Measurements from ENCODE around the gene ZFPM1. TPM values are rescaled to one million over a fixed set of nuclear protein-coding genes. Genes with fewer than 3 reads are reported as not detected.
"Not testable (repeated sequence)": the region's sequence is repeated elsewhere in the genome, so short reads cannot be mapped to it uniquely, and the experiment has no call there.

Gene ZFPM1
- total RNA-seq, 1 donor: 15.1 TPM

DNA sequence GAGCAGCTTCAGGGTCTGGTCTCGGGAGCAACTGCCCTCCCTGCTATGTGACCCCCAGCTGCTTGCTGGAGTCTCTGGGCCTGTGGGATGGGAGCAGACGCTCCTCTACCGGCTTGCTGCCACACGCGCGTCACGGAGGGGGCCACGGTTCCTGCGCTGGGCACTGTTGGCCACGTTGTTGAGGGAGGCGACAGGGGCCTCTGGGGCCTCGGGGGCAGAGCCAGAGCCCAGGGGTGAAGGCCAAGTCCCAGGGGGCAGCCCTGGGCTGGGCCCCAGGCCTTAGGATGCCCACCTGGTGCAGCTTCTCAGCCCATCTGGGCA, 56.6 kb downstream of the ZFPM1 start:
- DNase-seq (ENCODE audit: low read depth in 2 of 3, low spot score in 2 of 3): no peak

DNA sequence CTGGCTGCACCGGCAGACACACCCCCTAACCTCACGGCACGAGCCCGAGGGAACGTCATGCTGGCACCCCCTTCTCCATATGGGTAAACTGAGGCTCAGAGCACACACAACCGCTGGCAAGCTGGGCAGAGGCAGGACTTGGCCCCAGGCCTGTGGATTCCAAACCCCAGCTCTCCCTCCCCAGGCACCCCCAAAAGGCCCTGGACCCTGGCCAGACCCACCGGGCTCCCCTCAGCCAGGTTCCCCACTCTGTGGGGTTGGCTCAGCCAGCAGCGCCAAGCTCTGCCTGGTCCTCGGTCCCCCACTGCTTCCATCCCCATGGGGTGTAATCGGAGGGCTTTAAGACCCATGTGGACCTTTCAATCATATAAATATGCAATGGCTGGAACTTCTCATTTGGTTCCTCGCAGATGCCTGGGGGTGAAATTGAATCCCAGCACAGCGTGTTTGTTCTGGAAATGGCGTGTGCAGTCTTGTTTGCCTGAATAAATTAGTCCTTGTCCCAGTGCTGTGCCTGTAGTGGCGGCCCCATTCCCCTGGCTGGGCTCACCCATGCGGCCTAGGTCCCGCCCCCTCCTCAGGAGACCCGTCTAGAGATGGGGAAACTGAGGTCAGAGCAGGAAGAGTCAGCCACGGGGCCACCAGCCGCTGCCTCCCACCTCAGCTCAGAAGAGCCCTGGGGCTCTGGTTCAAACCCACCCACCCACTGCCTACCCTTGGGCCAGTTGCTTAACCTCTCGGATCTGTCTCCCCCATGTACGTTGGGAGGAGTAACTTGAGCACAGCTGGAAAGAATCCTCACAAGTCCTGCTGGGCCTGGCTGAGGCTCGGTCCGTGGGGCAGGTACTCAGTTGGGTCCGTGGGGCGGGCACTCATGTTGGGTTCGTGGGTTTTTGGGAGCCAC, 57.3 kb downstream of the ZFPM1 start:
- no peak for DNase-seq (ENCODE audit: low read depth in 2 of 3, low spot score in 2 of 3)

DNA sequence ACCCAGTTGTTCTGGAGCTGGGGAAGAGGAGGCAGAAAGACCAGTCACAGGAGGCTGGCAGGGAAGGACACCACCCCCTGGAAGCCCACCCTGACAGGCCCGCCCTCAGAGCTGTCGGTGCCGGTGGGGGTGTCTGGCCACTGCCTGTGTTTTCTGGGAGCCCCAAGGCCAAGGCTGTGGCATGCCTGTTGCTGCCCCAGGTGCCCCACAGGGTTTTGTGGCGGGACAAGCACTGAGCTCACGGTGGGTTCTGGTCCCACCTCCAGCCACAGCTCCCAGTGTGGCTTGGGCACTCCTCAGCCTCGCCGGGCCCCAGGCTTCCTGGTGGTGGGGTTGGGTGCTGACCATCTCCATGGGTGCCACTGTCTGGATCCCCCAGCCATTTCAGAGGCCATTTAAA, 58.0 kb downstream of the ZFPM1 start:
- DNase-seq (ENCODE audit: low read depth in 2 of 3, low spot score in 2 of 3): no peak

DNA sequence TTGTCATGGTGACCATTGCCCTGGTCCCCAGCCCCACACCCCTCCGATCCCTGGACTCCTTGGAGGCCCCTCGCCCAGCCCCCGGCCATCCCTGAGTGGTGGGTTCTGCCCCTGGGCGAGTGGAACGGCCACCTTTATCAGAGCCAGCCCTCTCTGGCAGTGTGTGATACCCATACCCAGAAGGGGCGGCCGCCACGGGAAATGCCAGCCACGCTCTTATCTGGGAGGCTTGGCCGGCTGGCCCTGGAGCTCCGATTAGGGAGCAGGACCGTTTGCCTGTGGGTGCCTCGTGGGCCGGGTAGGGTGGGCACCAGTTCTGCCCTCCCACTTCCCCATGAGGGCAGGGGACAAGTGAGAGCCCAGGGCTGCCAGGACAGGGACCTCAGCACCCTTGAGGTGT, 58.8 kb downstream of the ZFPM1 start:
- DNase-seq (ENCODE audit: low read depth in 2 of 3, low spot score in 2 of 3): peak in 1 of 3 donors; percentile 33

DNA sequence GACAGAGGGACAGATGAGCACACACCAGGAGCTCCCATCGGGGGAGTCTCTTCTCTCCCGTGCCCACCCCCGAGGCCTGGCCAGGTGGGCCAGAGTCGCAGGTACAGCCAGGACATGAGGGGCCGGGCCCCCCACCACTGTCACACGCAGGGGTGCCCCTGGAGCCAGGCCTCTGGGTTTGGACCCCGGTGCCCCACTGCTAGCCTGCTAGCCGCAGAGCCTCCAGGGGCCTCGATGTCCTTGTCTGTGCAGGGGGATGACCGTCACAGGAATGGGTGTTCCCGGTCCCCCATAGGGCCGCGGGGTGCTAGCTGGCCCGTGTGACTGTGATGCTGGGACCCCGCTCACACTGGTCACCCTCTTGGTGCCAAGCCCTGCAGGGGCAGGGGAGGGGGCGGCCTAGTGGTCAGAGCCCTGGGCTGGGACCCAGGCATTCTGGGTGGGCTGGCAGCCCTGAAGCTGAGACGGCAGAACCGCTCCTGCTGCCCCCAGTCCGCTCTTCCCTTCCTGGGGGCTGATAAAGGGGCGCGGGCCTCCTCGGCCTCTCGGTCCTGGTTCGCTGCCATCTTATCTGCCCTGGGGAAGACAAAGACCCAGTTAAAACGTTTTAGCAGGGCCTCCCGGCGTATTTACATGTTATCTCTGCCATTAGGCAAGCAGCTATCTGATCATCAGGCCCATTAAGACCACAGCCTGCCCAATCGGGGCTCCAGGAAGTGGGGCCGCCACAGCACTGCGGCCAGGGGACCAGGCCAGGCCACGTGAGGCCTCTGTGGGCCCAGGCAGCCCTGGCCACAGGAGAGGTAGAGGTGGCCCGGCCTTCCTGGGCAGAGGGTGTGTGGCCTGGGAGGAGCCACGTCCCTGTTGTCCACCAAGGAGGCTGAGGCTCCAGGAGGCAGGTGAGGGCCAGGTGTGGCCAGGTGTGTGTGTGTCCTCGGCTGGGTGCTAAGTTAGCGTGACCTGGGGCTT, 59.9 kb downstream of the ZFPM1 start:
- DNase-seq (ENCODE audit: low read depth in 2 of 3, low spot score in 2 of 3): no peak

DNA sequence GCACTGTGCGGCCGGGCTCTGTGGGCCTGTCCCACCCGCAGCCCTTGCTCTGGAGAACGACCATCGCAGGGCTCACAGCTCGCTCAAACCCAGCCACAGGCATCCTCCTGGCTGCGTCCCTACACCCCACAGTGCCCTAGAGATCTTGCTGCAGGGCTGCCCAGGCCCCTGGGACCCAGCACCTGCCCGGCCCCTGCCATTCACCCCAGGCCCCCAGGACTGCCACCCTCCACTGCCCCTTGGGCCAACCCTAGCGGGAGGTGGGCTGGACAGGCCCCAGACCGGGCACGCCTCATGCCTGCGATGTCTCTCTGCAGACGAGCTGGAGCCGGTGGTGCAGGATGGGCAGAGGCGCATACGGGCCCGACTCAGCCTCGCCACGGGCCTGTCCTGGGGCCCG, 61.0 kb downstream of the ZFPM1 start:
- no peak for DNase-seq (ENCODE audit: low read depth in 2 of 3, low spot score in 2 of 3)

DNA sequence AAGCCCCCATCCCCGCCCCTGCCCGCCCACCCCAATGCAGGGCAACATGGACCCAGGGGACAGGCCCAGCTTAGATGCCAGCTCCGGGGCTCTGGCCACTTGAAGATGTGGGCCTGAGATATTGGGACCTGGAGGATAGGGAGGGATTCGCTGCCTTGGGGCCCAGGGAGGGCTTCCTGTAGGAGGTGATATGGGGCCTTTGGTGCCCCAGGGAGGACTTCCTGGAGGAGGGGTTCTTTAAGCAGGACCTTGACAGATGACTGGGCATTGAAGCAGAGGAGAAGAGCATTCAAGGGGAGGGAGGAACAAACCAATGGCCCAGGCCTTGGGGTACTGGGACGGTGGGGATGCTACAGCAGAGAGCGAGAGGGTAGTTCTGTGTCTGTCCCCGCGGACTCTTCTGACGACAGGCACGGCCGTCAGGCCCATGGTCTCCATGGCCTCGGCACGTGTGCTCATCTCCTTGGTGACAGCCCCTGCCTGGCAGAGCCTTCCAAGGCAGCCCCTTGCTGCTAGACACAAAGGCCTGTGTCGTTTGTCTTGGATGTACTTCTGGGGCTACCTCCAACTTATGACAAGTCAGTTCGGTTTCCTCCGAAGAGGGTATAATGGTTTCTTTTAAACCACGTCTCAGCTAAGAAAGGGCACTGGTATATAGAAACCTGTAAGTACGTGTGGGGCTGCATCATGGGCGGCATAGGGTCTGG, 61.6 kb downstream of the ZFPM1 start:
- DNase-seq (ENCODE audit: low read depth in 2 of 3, low spot score in 2 of 3): no peak

DNA sequence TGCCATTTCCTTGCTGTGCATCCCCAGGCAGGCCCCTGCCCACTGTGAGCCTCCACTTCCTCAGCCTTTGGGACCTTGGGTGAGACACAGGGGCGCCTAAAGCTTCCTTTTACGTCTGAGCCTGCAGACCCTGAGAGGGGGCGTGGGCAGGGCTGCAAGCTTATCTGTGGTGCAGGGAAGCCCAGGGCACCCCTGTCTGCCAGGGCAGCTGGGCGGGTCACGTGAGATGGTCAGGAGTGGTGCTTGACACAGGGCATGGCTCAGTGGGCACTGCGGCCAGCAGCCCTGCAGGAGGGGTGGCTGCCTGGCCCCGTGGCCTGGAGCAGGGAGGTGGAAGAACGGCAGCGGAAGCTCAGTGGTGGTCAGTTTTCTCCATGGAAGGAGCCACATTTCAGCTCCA, 62.3 kb downstream of the ZFPM1 start:
- no peak for DNase-seq (ENCODE audit: low read depth in 2 of 3, low spot score in 2 of 3)

DNA sequence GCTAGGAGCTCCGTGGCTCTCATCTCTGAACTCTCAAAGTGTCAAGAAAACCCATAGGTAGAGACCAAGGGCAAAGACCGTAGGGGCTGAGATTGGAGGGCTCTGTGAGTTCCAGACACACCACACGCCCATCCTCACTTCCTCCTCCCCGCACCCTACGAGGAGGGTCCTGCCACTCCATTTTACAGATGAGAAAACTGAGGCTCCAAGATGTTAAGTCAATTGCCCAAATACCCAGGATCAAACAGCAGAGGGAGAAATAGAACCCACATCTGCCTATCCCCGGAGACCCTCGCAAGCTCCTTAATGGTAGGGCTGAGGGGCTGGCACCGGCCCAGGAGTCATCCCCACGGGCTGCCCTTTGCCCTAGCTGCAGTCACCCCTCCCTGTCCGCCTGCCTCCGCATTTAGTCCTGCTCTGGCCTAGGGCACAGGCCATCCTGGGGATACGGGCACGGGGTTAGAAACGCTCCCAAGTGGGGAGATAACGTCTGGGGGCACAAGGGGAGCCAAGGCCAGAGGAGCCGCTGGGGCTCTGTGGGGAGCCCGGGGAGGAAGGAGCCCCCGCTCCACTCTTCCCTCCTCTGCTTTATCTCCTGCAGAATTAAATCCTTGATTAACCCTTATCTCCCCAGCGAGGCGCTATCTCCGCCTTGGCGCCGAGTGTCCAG, 63.0 kb downstream of the ZFPM1 start:
- no peak for DNase-seq (ENCODE audit: low read depth in 2 of 3, low spot score in 2 of 3)

DNA sequence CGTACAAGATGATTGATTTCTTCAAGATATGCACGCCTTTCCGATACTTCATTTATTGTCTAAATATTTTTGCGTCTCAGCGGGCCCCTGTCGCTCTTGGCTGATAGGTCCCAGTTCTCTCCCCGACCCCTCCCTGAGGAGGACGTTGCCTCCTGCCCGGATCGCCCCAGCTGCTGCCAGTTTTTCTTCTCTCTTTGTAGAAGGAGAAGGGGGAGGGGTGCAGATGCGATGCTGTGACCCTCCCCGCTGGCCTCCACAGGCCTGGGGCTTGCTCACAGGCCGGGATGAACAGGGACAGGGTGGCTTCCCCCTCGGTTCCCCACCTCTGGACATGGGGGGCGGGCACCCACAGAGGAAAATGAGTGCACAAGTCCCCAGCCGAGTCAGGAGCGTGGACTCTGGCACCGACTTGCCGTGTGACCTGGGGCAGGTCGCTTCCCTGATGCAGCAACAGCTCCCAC, 63.6 kb downstream of the ZFPM1 start:
- no peak for DNase-seq (ENCODE audit: low read depth in 2 of 3, low spot score in 2 of 3)

DNA sequence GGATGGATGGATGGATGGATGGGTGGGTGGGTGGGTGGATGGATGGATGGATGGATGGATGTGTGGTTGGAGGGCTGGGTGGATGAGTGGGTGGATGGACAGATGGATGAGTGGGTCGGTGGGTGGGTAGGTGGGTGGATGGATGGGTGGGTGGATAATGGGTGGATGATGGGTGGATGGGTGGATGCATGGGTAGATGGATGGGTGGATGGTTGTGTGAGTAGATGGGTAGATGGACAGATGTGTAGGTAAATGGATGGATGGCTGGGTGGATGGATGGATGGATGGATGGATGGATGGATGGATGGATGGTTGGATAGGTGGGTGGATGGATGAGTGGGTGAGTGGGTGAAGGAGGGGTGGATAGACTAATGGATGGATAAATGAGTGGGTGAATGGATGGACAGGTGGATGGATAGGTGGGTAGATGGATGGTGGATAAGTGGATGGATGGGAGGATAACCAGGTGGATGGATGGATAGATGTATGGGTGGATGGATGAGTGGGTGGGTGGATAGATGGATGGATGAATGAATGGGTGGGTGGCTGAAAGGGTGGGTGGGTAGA, 64.2 kb downstream of the ZFPM1 start:
- not testable (repeated sequence) for DNase-seq (ENCODE audit: low read depth in 2 of 3, low spot score in 2 of 3)

DNA sequence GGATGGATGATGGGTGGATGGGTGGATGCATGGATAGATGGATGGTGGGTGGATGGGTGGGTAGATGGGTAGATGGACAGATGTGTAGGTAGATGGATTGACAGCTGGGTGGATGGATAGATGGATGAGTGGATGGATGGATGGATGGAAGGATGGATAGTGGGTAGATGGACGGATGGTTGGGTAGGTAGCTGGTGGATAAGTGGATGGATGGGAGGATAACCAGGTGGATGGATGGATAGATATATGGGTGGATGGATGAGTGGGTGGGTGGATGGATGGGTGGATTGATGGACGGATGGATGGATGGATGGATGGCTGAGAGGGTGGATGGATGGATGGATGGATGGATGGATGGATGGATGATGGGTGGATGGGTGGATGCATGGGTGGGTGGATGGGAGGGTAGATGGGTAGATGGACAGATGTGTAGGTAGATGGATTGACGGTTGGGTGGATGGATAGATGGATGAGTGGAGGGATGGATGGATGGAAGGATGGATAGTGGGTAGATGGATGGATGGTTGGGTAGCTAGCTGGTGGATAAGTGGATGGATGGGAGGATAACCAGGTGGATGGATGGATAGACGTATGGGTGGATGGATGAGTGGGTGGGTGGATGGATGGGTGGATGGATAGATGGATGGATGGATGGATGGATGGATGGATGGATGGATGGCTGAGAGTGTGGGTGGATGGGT, 65.5 kb downstream of the ZFPM1 start:
- DNase-seq (ENCODE audit: low read depth in 2 of 3, low spot score in 2 of 3): not testable (repeated sequence)

DNA sequence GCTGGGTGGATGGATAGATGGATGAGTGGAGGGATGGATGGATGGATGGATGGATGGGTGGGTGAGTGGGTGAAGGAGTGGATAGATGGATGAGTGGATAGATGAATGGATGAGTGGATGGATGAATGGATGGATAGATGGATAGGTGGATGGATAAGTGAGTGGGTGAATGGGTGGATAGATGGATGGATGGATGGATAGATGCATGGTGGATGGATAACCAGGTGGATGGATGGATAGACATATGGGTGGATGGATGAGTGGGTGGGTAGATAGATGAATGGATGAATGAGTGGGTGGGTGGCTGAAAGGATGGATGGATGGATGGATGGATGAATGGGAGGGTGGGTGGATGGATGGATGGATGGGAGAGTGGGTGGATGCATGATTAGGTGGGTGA, 66.2 kb downstream of the ZFPM1 start:
- DNase-seq (ENCODE audit: low read depth in 2 of 3, low spot score in 2 of 3): no peak

DNA sequence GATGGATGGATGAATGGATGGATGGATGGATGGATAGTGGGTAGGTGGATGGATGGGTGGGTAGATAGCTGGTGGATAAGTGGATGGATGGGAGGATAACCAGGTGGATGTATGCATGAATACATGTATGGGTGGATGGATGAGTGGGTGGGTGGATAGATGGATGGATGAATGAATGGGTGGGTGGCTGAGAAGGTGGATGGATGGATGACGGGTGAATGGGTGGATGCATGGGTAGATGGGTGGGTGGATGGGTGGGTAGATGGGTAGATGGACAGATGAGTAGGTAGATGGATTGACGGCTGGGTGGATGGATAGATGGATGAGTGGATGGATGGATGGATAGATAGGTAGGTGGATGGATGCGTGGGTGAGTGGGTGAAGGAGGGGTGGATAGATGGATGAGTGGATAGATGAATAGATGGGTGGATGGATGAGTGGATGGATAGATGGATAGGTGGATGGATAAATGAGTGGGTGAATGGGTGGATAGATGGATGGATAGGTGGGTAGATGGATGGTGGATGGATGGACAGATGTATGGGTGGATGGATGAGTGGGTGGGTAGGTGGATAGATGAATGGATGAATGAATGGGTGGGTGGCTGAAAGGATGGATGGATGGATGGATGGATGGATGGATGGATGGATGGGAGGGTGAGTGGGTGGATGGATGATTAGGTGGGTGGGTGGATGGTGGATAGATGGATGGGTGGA, 67.0 kb downstream of the ZFPM1 start:
- no peak for DNase-seq (ENCODE audit: low read depth in 2 of 3, low spot score in 2 of 3)

DNA sequence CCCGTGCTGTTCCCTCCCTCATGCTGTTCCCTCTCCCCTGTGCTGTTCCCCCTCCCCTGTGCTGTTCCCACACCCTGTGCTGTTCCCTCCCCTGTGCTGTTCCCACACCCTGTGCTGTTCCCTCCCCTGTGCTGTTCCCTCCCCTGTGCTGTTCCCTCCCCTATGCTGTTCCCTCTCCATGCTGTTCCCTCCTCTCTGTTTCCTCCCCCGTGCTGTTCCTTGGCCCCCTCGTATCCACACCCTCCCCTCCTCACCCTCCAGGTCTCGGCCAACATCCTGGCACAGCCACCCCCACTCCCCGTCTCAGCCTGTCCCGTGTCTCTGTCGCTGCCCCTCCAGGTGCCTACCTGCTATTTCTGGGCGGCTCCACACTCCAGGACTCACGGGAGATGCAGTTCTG, 68.6 kb downstream of the ZFPM1 start:
- DNase-seq (ENCODE audit: low read depth in 2 of 3, low spot score in 2 of 3): no peak

DNA sequence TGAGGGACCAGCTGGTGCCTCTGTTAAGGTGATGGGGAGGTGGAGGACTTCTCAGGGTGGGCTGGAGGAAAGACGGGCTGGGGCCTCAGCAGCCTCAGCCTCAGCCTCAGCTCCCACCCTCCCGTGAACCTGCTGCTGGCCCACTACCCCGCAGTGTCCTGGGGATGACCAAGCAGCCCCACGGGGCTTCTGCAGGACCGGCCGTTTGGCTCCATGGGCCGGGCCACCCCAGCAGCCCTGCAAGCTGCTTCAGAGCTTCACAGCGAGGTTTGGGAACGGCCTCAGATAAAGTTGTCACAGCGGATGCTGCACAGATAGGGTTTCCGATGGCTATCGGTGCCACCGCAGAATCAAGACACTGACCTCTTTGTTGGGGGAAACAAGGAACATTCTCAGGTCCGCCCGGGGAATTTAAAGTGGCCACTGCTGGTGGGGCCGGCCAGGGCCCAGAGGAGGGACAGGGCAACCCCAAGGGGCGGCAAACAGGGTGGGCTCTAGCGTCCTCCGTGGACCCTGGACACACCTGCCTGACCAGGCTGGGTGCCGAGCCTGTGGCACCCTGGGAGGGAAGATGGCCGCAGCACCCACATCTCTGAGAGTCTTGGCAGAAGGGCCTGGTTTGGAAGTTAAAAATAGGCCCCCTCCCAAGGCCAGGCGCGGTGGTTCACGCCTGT, 69.3 kb downstream of the ZFPM1 start:
- no peak for DNase-seq (ENCODE audit: low read depth in 2 of 3, low spot score in 2 of 3)

DNA sequence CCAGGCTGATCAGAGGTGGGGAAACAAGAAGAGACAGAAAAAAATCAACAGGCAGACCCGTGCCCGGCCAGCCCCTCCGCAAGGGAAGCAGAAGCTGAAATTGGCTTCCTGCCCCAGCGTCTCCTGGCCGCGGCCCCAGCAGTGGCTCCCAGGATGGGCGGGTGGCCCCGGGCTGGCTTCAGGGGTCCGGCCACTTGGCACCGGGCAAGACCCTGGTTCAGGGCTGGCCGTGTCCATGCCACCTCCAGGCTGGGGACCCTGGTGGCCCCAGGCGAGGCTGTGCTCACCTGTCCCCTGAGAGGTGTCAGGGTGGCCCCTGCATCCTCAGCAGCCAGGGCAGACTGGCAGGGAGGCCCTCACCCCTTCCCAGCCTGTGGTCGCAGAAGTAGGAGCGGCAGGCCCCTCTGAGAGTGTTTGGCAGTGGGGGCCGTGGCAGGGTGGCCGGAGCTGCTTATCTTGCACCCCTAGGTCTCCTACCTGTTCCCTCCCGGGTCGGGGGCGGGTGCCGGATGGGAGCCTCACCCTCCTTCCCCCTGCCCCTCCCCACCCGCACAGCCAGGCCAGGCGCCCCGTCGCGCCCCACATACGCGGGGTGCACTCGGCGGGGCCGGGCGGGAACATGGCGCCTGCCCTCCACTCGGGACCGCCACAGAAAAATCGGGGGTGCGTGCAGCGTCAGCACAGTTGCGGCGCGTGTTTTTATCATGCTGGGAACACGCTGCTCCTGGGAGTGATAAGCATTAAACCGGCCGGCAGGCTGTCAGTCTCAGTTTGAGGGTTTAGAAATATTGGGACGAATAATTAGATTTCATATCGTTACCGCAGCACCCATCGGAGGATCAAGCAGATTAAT, 70.5 kb downstream of the ZFPM1 start:
- DNase-seq (ENCODE audit: low read depth in 2 of 3, low spot score in 2 of 3): peak in 1 of 3 donors; percentile 63
